SU-DHL-6 (cell line): ENCODE measurements around the gene HIVEP2.

Experiments used
- H2AFZ ChIP-seq: fragments of 200-600 bp; sonication (generic); 2 replicates; pipeline ENCODE4 v1.6.1; 2014; ENCODE audit warnings: low read depth, mild to moderate bottlenecking, moderate library complexity, mixed read lengths, antibody characterized with exemption, low read length; ENCODE audit not compliant: severe bottlenecking
- H3F3A ChIP-seq: fragments of 200-600 bp; shearing (Covaris generic); 2 replicates; pipeline ENCODE4 v1.6.0; 2016; ENCODE audit warnings: antibody characterized with exemption, mild to moderate bottlenecking; ENCODE audit not compliant: insufficient read depth
- H3K27ac ChIP-seq: fragments of 200-600 bp; sonication (generic); 2 replicates; pipeline ENCODE4 v1.5.1; 2016; ENCODE audit warnings: low read depth, mild to moderate bottlenecking, low read length, moderate library complexity, mixed read lengths
- H3K27me3 ChIP-seq: fragments of 200-600 bp; sonication (generic), shearing (Covaris generic); 2 replicates; pipeline ENCODE4 v1.6.0; 2014; ENCODE audit warnings: mild to moderate bottlenecking, low read length
- H3K36me3 ChIP-seq: fragments of 200-600 bp; sonication (generic); 2 replicates; pipeline ENCODE4 v1.6.1; 2014; ENCODE audit warnings: mild to moderate bottlenecking, low read length, mixed read lengths
- H3K4me2 ChIP-seq: fragments of 300-600, 200-600 bp; shearing (Covaris generic), sonication (generic); 2 replicates; pipeline ENCODE4 v1.6.0; 2014; ENCODE audit warnings: low read length, low read depth, mild to moderate bottlenecking; ENCODE audit not compliant: poor library complexity, severe bottlenecking
- H3K4me3 ChIP-seq: fragments of 200-600 bp; sonication (generic); 2 replicates; pipeline ENCODE4 v1.5.1; 2014; ENCODE audit warnings: antibody characterized with exemption, low read length, mild to moderate bottlenecking, mixed read lengths; ENCODE audit not compliant: insufficient read depth, poor library complexity, severe bottlenecking
- H3K79me2 ChIP-seq: fragments of 200-600 bp; sonication (generic); 2 replicates; pipeline ENCODE4 v1.6.1; 2014; ENCODE audit warnings: mild to moderate bottlenecking, low read length, moderate library complexity; ENCODE audit not compliant: insufficient read depth
- H3K9ac ChIP-seq: fragments of 200-600 bp; sonication (generic); 2 replicates; pipeline ENCODE4 v1.7.0; 2014; ENCODE audit warnings: mild to moderate bottlenecking, low read length
- H3K9me2 ChIP-seq: fragments of 200-600 bp; sonication (generic); replicated peaks from 2 replicates; pipeline ENCODE4 v1.6.1; 2014; ENCODE audit warnings: low read length; ENCODE audit not compliant: insufficient read depth
- H3K9me3 ChIP-seq: fragments of 200-600 bp; sonication (generic); 2 replicates; pipeline ENCODE4 v1.6.1; 2014; ENCODE audit warnings: low read length, mixed read lengths; ENCODE audit not compliant: insufficient read depth
- H4K20me1 ChIP-seq: fragments of 200-600 bp; sonication (generic); 2 replicates; pipeline ENCODE4 v1.6.1; 2014; ENCODE audit warnings: low read depth, mild to moderate bottlenecking, antibody characterized with exemption, low read length, moderate library complexity, mixed read lengths
- EZH2phosphoT487 ChIP-seq: fragments of 200-600 bp; sonication (generic), shearing (Covaris generic); conservative IDR thresholded peaks from 2 replicates; pipeline ENCODE4 v1.6.1; 2018; ENCODE audit warnings: mild to moderate bottlenecking, antibody characterized with exemption, low read length, moderate library complexity, mixed read lengths
- TF ChIP-seq, protein P1 (sequence below): fragments of 200-600 bp; sonication (generic); IDR thresholded peaks from one replicate; pipeline ENCODE4 v1.5.1; 2017; ENCODE audit warnings: antibody characterized with exemption, mild to moderate bottlenecking, low read length, moderate library complexity; ENCODE audit not compliant: insufficient read depth, poor library complexity, severe bottlenecking

HIVEP2 gene

DNA sequence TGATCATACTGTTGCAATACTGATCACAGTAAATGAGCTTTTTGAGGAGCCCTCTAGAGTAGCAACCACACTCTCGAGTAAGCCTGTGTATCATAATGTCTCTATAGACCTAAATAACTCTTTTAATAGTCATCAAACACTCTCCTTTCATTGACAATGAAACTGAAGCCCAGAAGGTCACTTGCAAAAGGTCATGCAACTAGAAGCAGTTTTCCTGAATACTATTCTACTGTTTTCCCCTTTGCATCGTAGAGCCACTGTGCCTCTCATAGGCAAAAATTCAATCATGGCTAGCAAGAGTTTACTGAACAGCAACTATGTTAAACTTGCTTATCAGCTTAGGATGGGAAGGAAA, 105.3 kb downstream of the HIVEP2 start:
- H2AFZ ChIP-seq: no peak overlapping the region
- no peaks in the 10 kb centered on the region for H3K79me2 ChIP-seq
- H3K27me3 ChIP-seq: no peaks in the 10 kb centered on the region
- H3K9me2 ChIP-seq: no peaks in the 10 kb centered on the region
- H3K27ac ChIP-seq: no peak overlapping the region
- no peak overlapping the region for H3K4me3 ChIP-seq
- H3K36me3 ChIP-seq: no peaks in the 10 kb centered on the region
- TF ChIP-seq EZH2phosphoT487: no peak
- TF ChIP-seq, protein P1, sequence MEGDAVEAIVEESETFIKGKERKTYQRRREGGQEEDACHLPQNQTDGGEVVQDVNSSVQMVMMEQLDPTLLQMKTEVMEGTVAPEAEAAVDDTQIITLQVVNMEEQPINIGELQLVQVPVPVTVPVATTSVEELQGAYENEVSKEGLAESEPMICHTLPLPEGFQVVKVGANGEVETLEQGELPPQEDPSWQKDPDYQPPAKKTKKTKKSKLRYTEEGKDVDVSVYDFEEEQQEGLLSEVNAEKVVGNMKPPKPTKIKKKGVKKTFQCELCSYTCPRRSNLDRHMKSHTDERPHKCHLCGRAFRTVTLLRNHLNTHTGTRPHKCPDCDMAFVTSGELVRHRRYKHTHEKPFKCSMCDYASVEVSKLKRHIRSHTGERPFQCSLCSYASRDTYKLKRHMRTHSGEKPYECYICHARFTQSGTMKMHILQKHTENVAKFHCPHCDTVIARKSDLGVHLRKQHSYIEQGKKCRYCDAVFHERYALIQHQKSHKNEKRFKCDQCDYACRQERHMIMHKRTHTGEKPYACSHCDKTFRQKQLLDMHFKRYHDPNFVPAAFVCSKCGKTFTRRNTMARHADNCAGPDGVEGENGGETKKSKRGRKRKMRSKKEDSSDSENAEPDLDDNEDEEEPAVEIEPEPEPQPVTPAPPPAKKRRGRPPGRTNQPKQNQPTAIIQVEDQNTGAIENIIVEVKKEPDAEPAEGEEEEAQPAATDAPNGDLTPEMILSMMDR: no peak
- no peaks in the 10 kb centered on the region for H4K20me1 ChIP-seq
- no peaks in the 10 kb centered on the region for H3F3A ChIP-seq
- no peak overlapping the region for H3K4me2 ChIP-seq
- no peaks in the 10 kb centered on the region for H3K9me3 ChIP-seq
- H3K9ac ChIP-seq: no peak overlapping the region

DNA sequence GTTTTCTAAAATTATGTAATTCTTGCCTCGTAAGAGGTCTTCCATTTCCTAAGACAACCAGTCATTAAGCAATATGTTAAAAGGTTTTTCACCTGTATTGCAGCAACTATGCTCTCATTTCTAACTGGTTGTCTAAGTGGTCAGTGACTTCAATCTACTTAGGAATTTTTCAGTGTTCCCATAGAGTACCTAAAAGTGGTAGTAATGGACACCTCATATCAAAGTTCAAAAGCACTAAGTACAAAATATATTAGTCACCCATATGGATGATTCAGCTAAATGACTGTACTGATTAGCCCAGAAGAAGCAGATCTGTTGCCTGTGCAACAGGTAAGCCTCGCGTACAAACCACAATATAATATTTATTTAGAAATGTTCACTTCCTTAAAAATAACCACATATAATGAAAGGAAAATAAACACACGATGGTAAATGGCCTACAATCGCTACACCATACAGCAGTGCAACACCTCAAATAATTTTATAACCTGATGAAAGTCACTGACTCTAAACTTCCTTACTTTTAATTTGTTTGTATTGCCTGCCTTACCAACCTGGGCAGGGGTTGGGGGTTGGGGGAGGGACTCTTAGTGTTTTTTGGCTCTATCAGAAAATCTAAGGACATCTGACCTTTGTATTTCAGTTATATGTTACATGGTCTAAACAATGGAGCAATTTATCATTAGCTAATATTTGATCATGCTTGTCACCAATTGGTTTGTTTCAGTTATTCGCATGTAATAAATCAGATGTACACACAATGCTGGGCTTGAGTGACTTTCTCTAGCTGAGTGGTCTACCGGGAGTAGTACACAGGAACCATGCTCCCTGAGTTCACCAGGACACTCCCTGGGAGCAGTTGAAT, 105.9 kb downstream of the HIVEP2 start:
- TF ChIP-seq, protein P1: no peak
- no peak for TF ChIP-seq EZH2phosphoT487
- Histone ChIP-seq H3K27me3 (no peaks in the 10 kb centered on the region), H2AFZ (no peak overlapping the region), H3K4me3 (no peak overlapping the region), H3K9ac (no peak overlapping the region), H3K4me2 (no peak overlapping the region), H3K9me2 (no peaks in the 10 kb centered on the region), H3K27ac (no peak overlapping the region), H4K20me1 (no peaks in the 10 kb centered on the region), H3K79me2 (no peaks in the 10 kb centered on the region), H3K9me3 (no peaks in the 10 kb centered on the region), H3K36me3 (no peaks in the 10 kb centered on the region), H3F3A (no peaks in the 10 kb centered on the region)

DNA sequence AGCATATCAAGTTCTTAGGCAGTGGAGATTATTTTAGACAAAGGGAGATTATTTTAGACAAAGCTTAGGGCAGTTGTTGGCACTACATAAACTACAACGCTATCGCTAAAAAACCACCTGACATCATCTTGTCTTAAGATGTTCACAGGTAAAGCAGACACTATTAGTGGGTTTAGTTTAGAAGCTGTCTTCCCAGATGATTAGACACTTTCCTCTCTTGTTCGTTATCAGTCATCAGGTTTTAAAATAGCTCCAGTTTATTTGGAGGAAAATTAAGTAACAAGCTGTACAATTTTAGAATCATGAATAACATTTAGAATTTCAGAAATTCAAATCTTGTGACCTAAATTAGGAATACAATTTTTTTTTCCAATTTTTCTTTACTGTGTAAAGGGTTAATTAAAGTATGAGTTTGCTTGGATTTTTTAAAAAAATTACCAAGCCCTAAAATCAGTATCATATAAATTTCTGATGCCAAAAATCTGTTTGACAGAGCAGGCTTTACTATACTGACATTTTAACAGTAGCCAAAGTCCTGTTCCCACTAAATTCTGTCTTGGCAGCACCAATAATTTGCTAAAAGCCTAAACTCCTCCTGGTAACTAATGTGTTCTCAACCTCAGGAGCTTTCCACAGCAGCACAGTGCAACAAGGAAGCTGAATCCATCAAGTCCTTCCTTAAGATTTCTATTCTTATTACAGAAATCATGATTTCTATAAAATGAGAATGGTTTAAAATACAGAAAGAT, 109.0 kb downstream of the HIVEP2 start:
- H4K20me1 ChIP-seq: no peaks in the 10 kb centered on the region
- H3K4me3 ChIP-seq: no peak overlapping the region
- no peaks in the 10 kb centered on the region for H3K27me3 ChIP-seq
- no peak overlapping the region for H3K4me2 ChIP-seq
- H3K36me3 ChIP-seq: no peaks in the 10 kb centered on the region
- TF ChIP-seq, protein P1: no peak
- TF ChIP-seq EZH2phosphoT487: no peak
- no peaks in the 10 kb centered on the region for H3K9me3 ChIP-seq
- H2AFZ ChIP-seq: no peak overlapping the region
- H3K9me2 ChIP-seq: no peaks in the 10 kb centered on the region
- H3K27ac ChIP-seq: no peak overlapping the region
- H3F3A ChIP-seq: no peaks in the 10 kb centered on the region
- H3K79me2 ChIP-seq: no peaks in the 10 kb centered on the region
- H3K9ac ChIP-seq: no peak overlapping the region
